HepG2 (cell line): ENCODE results near the gene TAS2R60. TPM values are rescaled to one million over a fixed set of nuclear protein-coding genes. Genes with fewer than 3 reads are reported as not detected.

Experiments
- FOXK1 ChIP-seq: sonication (generic); formaldehyde crosslinking; IDR thresholded peaks from 2 replicates; pipeline ENCODE4 v1.4.0; 2020; ENCODE audit warnings: low read depth, missing genetic modification reagents, borderline replicate concordance
- HINFP ChIP-seq: sonication (generic); formaldehyde crosslinking; IDR thresholded peaks from 2 replicates; pipeline ENCODE4 v1.4.0; 2020; ENCODE audit warnings: low read depth, mild to moderate bottlenecking, missing genetic modification reagents
- HOMEZ ChIP-seq: IDR thresholded peaks from 2 replicates; pipeline ENCODE4 v1.6.1; 2016; ENCODE audit warnings: low read depth
- KDM5B ChIP-seq: sonication (generic); formaldehyde crosslinking; IDR thresholded peaks from 2 replicates; pipeline ENCODE4 v1.4.0; 2020; ENCODE audit warnings: missing genetic modification reagents, mild to moderate bottlenecking, borderline replicate concordance
- MLLT10 ChIP-seq: sonication (generic); formaldehyde crosslinking; IDR thresholded peaks from 2 replicates; pipeline ENCODE4 v1.4.0; 2020; ENCODE audit warnings: missing genetic modification reagents
- NR2F1 ChIP-seq, 2 experiments: fragments of 450-650 bp in 1 of 2; formaldehyde crosslinking in 1 of 2; IDR thresholded peaks; 2 replicates each; pipeline versions ENCODE4 v1.5.0 to v1.6.1; 2016 to 2020; ENCODE audit warnings: mild to moderate bottlenecking in 1 of 2, missing compliant biosample characterization in 1 of 2, missing genetic modification reagents in 1 of 2, moderate library complexity in 1 of 2
- PRPF4 ChIP-seq: fragments of 200-400 bp; formaldehyde crosslinking; IDR thresholded peaks from 2 replicates; pipeline ENCODE4 v1.6.1; 2016; ENCODE audit warnings: low read length, low read depth; ENCODE audit not compliant: poor library complexity, severe bottlenecking
- ZBTB4 ChIP-seq: sonication (generic); formaldehyde crosslinking; IDR thresholded peaks from 2 replicates; pipeline ENCODE4 v1.4.0; 2020; ENCODE audit warnings: missing genetic modification reagents, mild to moderate bottlenecking, borderline replicate concordance
- ZFP82 ChIP-seq: sonication (generic); formaldehyde crosslinking; IDR thresholded peaks from 2 replicates; pipeline ENCODE4 v1.5.1; 2020; ENCODE audit warnings: mild to moderate bottlenecking, missing genetic modification reagents, borderline replicate concordance
- ZHX2 ChIP-seq, 2 experiments: sonication (generic) in 1 of 2; formaldehyde crosslinking in 1 of 2; IDR thresholded peaks; 2 replicates each; pipeline versions ENCODE4 v1.6.1 to v1.9.0; 2014 to 2022; ENCODE audit warnings: antibody characterized with exemption in 1 of 2, borderline replicate concordance in 1 of 2, inconsistent platforms in 1 of 2, low read depth in 1 of 2, missing genetic modification reagents in 1 of 2
- ZNF563 ChIP-seq: sonication (generic); formaldehyde crosslinking; IDR thresholded peaks from 2 replicates; pipeline ENCODE4 v1.8.0; 2022; ENCODE audit warnings: mild to moderate bottlenecking, moderate library complexity, missing genetic modification reagents
- ZNF746 ChIP-seq: sonication (generic); formaldehyde crosslinking; IDR thresholded peaks from 2 replicates; pipeline ENCODE4 v1.8.0; 2022; ENCODE audit warnings: mild to moderate bottlenecking, missing genetic modification reagents
- polyA plus RNA-seq, 8 experiments: library from polyadenylated mRNA; depleted of rRNA in 3 of 8; stranded (reverse) in 7 of 8; unstranded in 1 of 8; fragments of >200 nt; fragmentation: Illumina TruSeq in 4 of 8; extraction: Trizol in 4 of 8; gene quantifications; 2 replicates each; pipeline versions ENCODE4 v1.2.1 to v1.2.3, GENCODE V29; 2011 to 2016; ENCODE audit warnings: low read depth in 4 of 8, missing spikeins in 1 of 8, mixed read lengths in 1 of 8; ENCODE audit not compliant: insufficient read depth in 1 of 8
- total RNA-seq, 5 experiments: library from RNA; depleted of rRNA; stranded (reverse); fragments of >200 nt; fragmentation: Illumina TruSeq; extraction: Trizol; gene quantifications; 2 replicates each; pipeline ENCODE4 v1.2.3, GENCODE V29; 2016; ENCODE audit warnings: low read depth in 1 of 5
- TF ChIP-seq, protein P1 (sequence below): sonication (generic); formaldehyde crosslinking; IDR thresholded peaks from 2 replicates; pipeline ENCODE4 v1.4.0; 2020; ENCODE audit warnings: missing genetic modification reagents

The TAS2R60 gene
- total and polyA plus RNA-seq, 2 of the 13 experiments (the other 11 are each of a cell fraction or from before 2014, with no cell fraction given): not detected

- peak; percentile 67; the same call in 1 of the 2 replicates for TF ChIP-seq ZBTB4 (CRISPR knock-in tag)
- TF ChIP-seq HINFP: no peak
- no peak for TF ChIP-seq NR2F1 (CRISPR knock-in tag; IDR thresholded peaks at IDR 0.05)
- TF ChIP-seq, protein P1, sequence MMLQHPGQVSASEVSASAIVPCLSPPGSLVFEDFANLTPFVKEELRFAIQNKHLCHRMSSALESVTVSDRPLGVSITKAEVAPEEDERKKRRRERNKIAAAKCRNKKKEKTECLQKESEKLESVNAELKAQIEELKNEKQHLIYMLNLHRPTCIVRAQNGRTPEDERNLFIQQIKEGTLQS (CRISPR knock-in tag): no peak
- TF ChIP-seq ZHX2 (IDR thresholded peaks at IDR 0.05; ENCODE audit: low read depth): no peak
- no peak for TF ChIP-seq ZHX2 (CRISPR knock-in tag; IDR thresholded peaks at IDR 0.05; ENCODE audit: borderline replicate concordance)
- TF ChIP-seq FOXK1 (CRISPR knock-in tag): no peak
- TF ChIP-seq ZFP82: no peak
- no peak for TF ChIP-seq ZNF746 (CRISPR knock-in tag)
- no peak for TF ChIP-seq ZNF563 (CRISPR knock-in tag)
- no peak for TF ChIP-seq HOMEZ (CRISPR knock-in tag)
- no peak for TF ChIP-seq KDM5B (CRISPR knock-in tag)
- TF ChIP-seq PRPF4: no peak
- no peak for TF ChIP-seq MLLT10 (CRISPR knock-in tag)
Observed at GRCh38 chr7:143396182-143396581, 47.1 kb upstream of the TAS2R60 start (continued).
